GM12878 (cell line): ENCODE results near the gene ATF6. TPM values are rescaled to one million over a fixed set of nuclear protein-coding genes. Genes with fewer than 3 reads are reported as not detected.

Experiments
- ATAC-seq: fragments of 200-7000 bp; cut with Tn5 transposase; 3 replicates; pipeline ENCODE4 v1.9.1; 2020; ENCODE audit warnings: mild to moderate bottlenecking, moderate library complexity
- BruUV-seq: library from RNA; stranded (reverse); fragments of 400-500 nt; replicated peaks from 2 replicates; lab custom pipeline; 2021; lab: Mats Ljungman, UMichigan
- CTCF ChIA-PET: fragments of 300-600 bp; sonication (Branson Sonifier 250); formaldehyde crosslinking; extraction: SDS; loops from one replicate; lab custom pipeline; 2021; ENCODE audit warnings: inconsistent platforms; lab: Yijun Ruan, JAX
- POLR2A ChIA-PET: fragments of 350-600 bp; formaldehyde crosslinking; extraction: SDS; loops from one replicate; lab custom pipeline; 2021; ENCODE audit warnings: inconsistent platforms; lab: Charles Lee
- RAD21 ChIA-PET: fragments of 300-600 bp; sonication (Branson Sonifier 250); formaldehyde crosslinking; loops from one replicate; lab custom pipeline; 2023; ENCODE audit warnings: antibody characterized with exemption; ENCODE audit not compliant: unreplicated experiment; lab: Charles Lee
- SMC1A ChIA-PET: fragments of 300-600 bp; sonication (Branson Sonifier 250); formaldehyde crosslinking; loops from one replicate; lab custom pipeline; 2023; ENCODE audit not compliant: unreplicated experiment, uncharacterized antibody; lab: Charles Lee
- DNase-seq: peaks from one replicate; pipeline ENCODE4 v3.0.0-alpha.2; 2011; ENCODE audit warnings: low read depth, low spot score
- FAIRE-seq: peaks from 3 replicates; lab custom pipeline; 2011; peaks lifted over from hg19 to GRCh38; lab: Jason Lieb, UNC
- H2AFZ ChIP-seq: 2 replicates; pipeline ENCODE4 v1.6.0; 2011; ENCODE audit warnings: low read depth, low read length, control low read depth; ENCODE audit not compliant: control insufficient read depth
- H3K27ac ChIP-seq: 2 replicates; pipeline ENCODE4 v1.5.1; 2011; ENCODE audit warnings: control low read depth; ENCODE audit not compliant: control insufficient read depth, insufficient read depth
- H3K27me3 ChIP-seq, 2 experiments: replicated peaks in 1 of 2; 2 replicates each; pipeline versions ENCODE4 v1.6.0 to v1.6.1; 2011; ENCODE audit warnings: low read length in 1 of 2; ENCODE audit not compliant: control insufficient read depth in 2 of 2, insufficient read depth in 2 of 2
- H3K36me3 ChIP-seq, 2 experiments: 2 replicates each; pipeline ENCODE4 v1.5.1; 2011; ENCODE audit warnings: low read length in 1 of 2; ENCODE audit not compliant: control insufficient read depth in 2 of 2, insufficient read depth in 2 of 2
- H3K4me1 ChIP-seq: 2 replicates; pipeline ENCODE4 v1.6.1; 2011; ENCODE audit warnings: mild to moderate bottlenecking, low read length, moderate library complexity, mixed read lengths; ENCODE audit not compliant: control insufficient read depth, insufficient read depth
- H3K4me2 ChIP-seq: 2 replicates; pipeline ENCODE4 v1.6.0; 2011; ENCODE audit warnings: control low read depth; ENCODE audit not compliant: control insufficient read depth, insufficient read depth
- H3K4me3 ChIP-seq: fragments of 200-600 bp; sonication (generic); 2 replicates; pipeline ENCODE4 v1.5.1; 2016
- H3K79me2 ChIP-seq: 2 replicates; pipeline ENCODE4 v1.6.0; 2011; ENCODE audit warnings: low read length; ENCODE audit not compliant: control insufficient read depth, insufficient read depth
- H3K9ac ChIP-seq: 2 replicates; pipeline ENCODE4 v1.8.0; 2011; ENCODE audit warnings: low read length, control low read depth, mixed read lengths; ENCODE audit not compliant: control insufficient read depth, insufficient read depth
- H3K9me3 ChIP-seq: replicated peaks from 3 replicates; pipeline ENCODE4 v1.5.1; 2011; ENCODE audit warnings: mild to moderate bottlenecking, low read length; ENCODE audit not compliant: control insufficient read depth, insufficient read depth
- H4K20me1 ChIP-seq: 2 replicates; pipeline ENCODE4 v1.6.0; 2011; ENCODE audit not compliant: control insufficient read depth, insufficient read depth
- CBX3 ChIP-seq: fragments of 200-600 bp; sonication (generic); IDR thresholded peaks from 2 replicates; pipeline ENCODE4 v1.6.1; 2016; ENCODE audit warnings: low read depth, borderline replicate concordance
- CHD1 ChIP-seq: IDR thresholded peaks from 2 replicates; pipeline ENCODE4 v1.6.1; 2012; ENCODE audit warnings: low read depth, low read length, improper control_type of control experiment
- GABPA ChIP-seq: IDR thresholded peaks from 2 replicates; pipeline ENCODE4 v1.6.1; 2014; ENCODE audit warnings: antibody characterized with exemption, low read depth, mild to moderate bottlenecking, inconsistent platforms
- HSF1 ChIP-seq: fragments of 150-350 bp; IDR thresholded peaks from 2 replicates; pipeline ENCODE4 v1.6.1; 2014; ENCODE audit warnings: mild to moderate bottlenecking, low read depth, low read length
- MTA2 ChIP-seq: fragments of 450-650 bp; IDR thresholded peaks from 2 replicates; pipeline ENCODE4 v1.6.1; 2016; ENCODE audit warnings: low read depth, mild to moderate bottlenecking, moderate library complexity
- MTA3 ChIP-seq: IDR thresholded peaks from 2 replicates; pipeline ENCODE4 v1.6.1; 2012; ENCODE audit warnings: low read length, inconsistent platforms, borderline replicate concordance
- SMAD1 ChIP-seq: fragments of 450-650 bp; IDR thresholded peaks from 2 replicates; pipeline ENCODE4 v1.6.1; 2018; ENCODE audit warnings: mild to moderate bottlenecking, low read depth; ENCODE audit not compliant: partially characterized antibody
- SMC3 ChIP-seq: IDR thresholded peaks from 2 replicates; pipeline ENCODE4 v1.6.1; 2011; ENCODE audit warnings: low read length, improper control_type of control experiment, borderline replicate concordance
- SRF ChIP-seq, 2 experiments: IDR thresholded peaks; 2 replicates each; pipeline ENCODE4 v1.6.1; 2011; ENCODE audit warnings: low read depth in 2 of 2, low read length in 2 of 2, mild to moderate bottlenecking in 1 of 2, moderate library complexity in 1 of 2
- SUZ12 ChIP-seq: fragments of 200-600 bp; sonication (generic); IDR thresholded peaks from one replicate; pipeline ENCODE4 v1.6.1; 2018; ENCODE audit warnings: antibody characterized with exemption, mild to moderate bottlenecking; ENCODE audit not compliant: unreplicated experiment
- TARDBP ChIP-seq: IDR thresholded peaks from 2 replicates; pipeline ENCODE4 v1.6.1; 2016; ENCODE audit warnings: borderline replicate concordance
- WGBS: methylation state at CpG from one replicate; pipeline ENCODE4 v1.1.6; 2016; ENCODE audit warnings: low lambda C conversion rate; ENCODE audit not compliant: insufficient replicate concordance, insufficient coverage; ENCODE audit errors: missing lambda C conversion rate; 5-methylcytosine and 5-hydroxymethylcytosine counted together
- in situ Hi-C: fragments of 300-500 bp; cut with MboI; formaldehyde crosslinking; loops from 9 replicates; pipeline ENCODE4 v1.14.3; 2018; ENCODE audit warnings: mixed read lengths
- intact Hi-C: fragments of 100-400 bp; cut with micrococcal nuclease; formaldehyde crosslinking; loops from one replicate; pipeline ENCODE4 v1.14.2; 2022; ENCODE audit not compliant: unreplicated experiment
- polyA plus RNA-seq, 11 experiments: library from polyadenylated mRNA; depleted of rRNA in 4 of 11; unstranded in 6 of 11; stranded (reverse) in 5 of 11; fragments of >200 nt; fragmentation: Nextera tagmentation in 4 of 11; fragmentation: Illumina TruSeq in 1 of 11; extraction: Ambion mirVana in 4 of 11; extraction: Trizol in 1 of 11; gene quantifications; 1 replicate in 1 of 11; 2 replicates in 10 of 11; pipeline versions ENCODE4 v1.2.1 to v1.2.3, GENCODE V29; 2011 to 2016; ENCODE audit warnings: inconsistent platforms in 2 of 11, missing spikeins in 2 of 11, low read depth in 1 of 11
- total RNA-seq, 4 experiments: library from RNA; depleted of rRNA in 3 of 4; stranded (reverse); fragments of >200 nt in 3 of 4; fragmentation: Illumina TruSeq in 1 of 4; extraction: Trizol in 1 of 4; gene quantifications; 2 replicates each; pipeline versions ENCODE4 v1.2.1 to v1.2.3, GENCODE V29; 2013 to 2021

The ATF6 gene
- total and polyA plus RNA-seq, 10 of the 15 experiments (the other 5 are each of a cell fraction or from before 2014, with no cell fraction given): 7.8 to 24.3 (median 14.7) TPM

GRCh38 chr1:161985301-161985822 is 219.2 kb downstream of the ATF6 start:
- ChIA-PET RAD21 (no interaction called here), SMC1A (no interaction called here), CTCF (no interaction called here), POLR2A (interaction anchor here (0.6 kb wide), 1 partner anchor 26 kb away, joined by 4 read pairs; no protein-coding TSS in a partner anchor)
- no peak for FAIRE-seq
- peaks cover 0 to 5% of the 10 kb centered on the region in 2 experiments; a peak in 2 of 4 replicates for H3K27me3 ChIP-seq
- no peak overlapping the region for H3K27ac ChIP-seq
- no peak overlapping the region for H2AFZ ChIP-seq
- BruUV-seq: no TSS peak
- no peak overlapping the region for H3K4me3 ChIP-seq
- TF ChIP-seq SMC3: no peak
- no peak for TF ChIP-seq CBX3
- TF ChIP-seq TARDBP: no peak
- TF ChIP-seq SMAD1: no peak
- TF ChIP-seq HSF1: no peak
- in situ Hi-C loops: no loop called here
- H4K20me1 ChIP-seq: no peaks in the 10 kb centered on the region
- no peaks in the 10 kb centered on the region for H3K4me1 ChIP-seq
- H3K9ac ChIP-seq: no peak overlapping the region
- intact Hi-C loops: no loop called here
- no peaks in the 10 kb centered on the region for H3K36me3 ChIP-seq
- no peak for DNase-seq
- no peak for ATAC-seq
- no peaks in the 10 kb centered on the region; the same call in 2 of the 3 replicates for H3K9me3 ChIP-seq
- WGBS: 40% methylated on average over 5 of the region's 5 CpGs
- no peak overlapping the region for H3K4me2 ChIP-seq
- H3K79me2 ChIP-seq: no peaks in the 10 kb centered on the region

GRCh38 chr1:161986328-161986727 is 220.2 kb downstream of the ATF6 start:
- Histone ChIP-seq H3K27me3 (peaks cover 0 to 1% of the 10 kb centered on the region in 2 experiments; a peak in 1 of 4 replicates), H3K79me2 (no peaks in the 10 kb centered on the region), H3K4me1 (no peaks in the 10 kb centered on the region), H3K4me2 (no peak overlapping the region), H3K27ac (no peak overlapping the region), H2AFZ (no peak overlapping the region), H3K9me3 (no peaks in the 10 kb centered on the region; the same call in 2 of the 3 replicates), H3K36me3 (no peaks in the 10 kb centered on the region), H3K4me3 (no peak overlapping the region), H4K20me1 (no peaks in the 10 kb centered on the region), H3K9ac (no peak overlapping the region)
- 59% methylated on average over 4 of the region's 4 CpGs for WGBS
- ChIA-PET CTCF (no interaction called here), POLR2A (no interaction called here), RAD21 (no interaction called here), SMC1A (interaction anchor here (0.6 kb wide), 1 partner anchor 39 kb away, joined by 3 read pairs; no protein-coding TSS in a partner anchor)
- no peak for ATAC-seq
- no peak for DNase-seq
- no TSS peak for BruUV-seq
- TF ChIP-seq SUZ12 (no peak), SRF (IDR thresholded peaks at IDR 0.05; ENCODE audit: low read depth in 2 of 2, low read length in 2 of 2) (no peak), MTA3 (no peak), MTA2 (no peak), GABPA (no peak), CHD1 (no peak)
- no peak for FAIRE-seq
- in situ Hi-C loops: no loop called here
- intact Hi-C loops: no loop called here
